HEK293T (cell line): ENCODE measurements around the gene HMGXB3.
"Not testable (repeated sequence)": the region's sequence is repeated elsewhere in the genome, so short reads cannot be mapped to it uniquely, and the experiment has no call there.

ENCODE experiments used
- CTCF ChIA-PET: fragments of 350-600 bp; formaldehyde crosslinking; extraction: SDS; loops from one replicate; lab custom pipeline; 2021; ENCODE audit warnings: antibody characterized with exemption, inconsistent platforms; lab: Yijun Ruan, JAX
- POLR2A ChIA-PET: fragments of 350-600 bp; formaldehyde crosslinking; extraction: SDS; loops from one replicate; lab custom pipeline; 2020; ENCODE audit warnings: antibody characterized with exemption, inconsistent platforms; lab: Yijun Ruan, JAX
- DNase-seq: peaks from one replicate; pipeline ENCODE4 v3.0.0; 2012; ENCODE audit warnings: mixed read lengths; ENCODE audit errors: extremely low spot score
- ARNT ChIP-seq: fragments of 450-650 bp; IDR thresholded peaks from 2 replicates; pipeline ENCODE4 v1.6.1; 2017; ENCODE audit warnings: mild to moderate bottlenecking
- BHLHE40 ChIP-seq: fragments of 450-650 bp; IDR thresholded peaks from 2 replicates; pipeline ENCODE4 v1.6.1; 2016; ENCODE audit warnings: mild to moderate bottlenecking, moderate library complexity, borderline replicate concordance
- CTBP1 ChIP-seq: fragments of 450-650 bp; IDR thresholded peaks from 2 replicates; pipeline ENCODE4 v1.6.1; 2016; ENCODE audit warnings: borderline replicate concordance
- ELF4 ChIP-seq: fragments of 450-650 bp; IDR thresholded peaks from 2 replicates; pipeline ENCODE4 v1.6.1; 2017; ENCODE audit warnings: antibody characterized with exemption
- FOXA1 ChIP-seq: fragments of 450-650 bp; IDR thresholded peaks from 2 replicates; pipeline ENCODE4 v1.6.1; 2016; ENCODE audit warnings: mild to moderate bottlenecking
- FOXK2 ChIP-seq: fragments of 450-650 bp; IDR thresholded peaks from 2 replicates; pipeline ENCODE4 v1.6.1; 2016; ENCODE audit warnings: mild to moderate bottlenecking
- FOXM1 ChIP-seq: fragments of 450-650 bp; IDR thresholded peaks from 2 replicates; pipeline ENCODE4 v1.6.1; 2017; ENCODE audit warnings: mild to moderate bottlenecking, borderline replicate concordance
- HDGF ChIP-seq: fragments of 450-650 bp; IDR thresholded peaks from 2 replicates; pipeline ENCODE4 v1.6.1; 2017; ENCODE audit warnings: antibody characterized with exemption, borderline replicate concordance
- L3MBTL2 ChIP-seq: fragments of 450-650 bp; conservative IDR thresholded peaks from 2 replicates; pipeline ENCODE4 v1.6.1; 2016; ENCODE audit warnings: mild to moderate bottlenecking
- LEF1 ChIP-seq: fragments of 450-650 bp; IDR thresholded peaks from 2 replicates; pipeline ENCODE4 v1.6.1; 2017; ENCODE audit warnings: mild to moderate bottlenecking, borderline replicate concordance
- NFRKB ChIP-seq: fragments of 450-650 bp; IDR thresholded peaks from 2 replicates; pipeline ENCODE4 v1.6.1; 2016; ENCODE audit warnings: mild to moderate bottlenecking, moderate library complexity
- PKNOX1 ChIP-seq: fragments of 450-650 bp; IDR thresholded peaks from 2 replicates; pipeline ENCODE4 v1.6.1; 2016
- SP1 ChIP-seq: fragments of 450-650 bp; IDR thresholded peaks from 2 replicates; pipeline ENCODE4 v1.6.1; 2017
- SUZ12 ChIP-seq: fragments of 450-650 bp; IDR thresholded peaks from 2 replicates; pipeline ENCODE4 v1.6.1; 2016; ENCODE audit warnings: mild to moderate bottlenecking
- TARDBP ChIP-seq: fragments of 450-650 bp; IDR thresholded peaks from 2 replicates; pipeline ENCODE4 v1.6.1; 2016
- ZNF384 ChIP-seq: fragments of 450-650 bp; IDR thresholded peaks from 2 replicates; pipeline ENCODE4 v1.6.1; 2016

HMGXB3 gene

GRCh38 chr5:150044329-150044681 lies 43.8 kb downstream of the HMGXB3 start:
- POLR2A ChIA-PET, result no interaction called here
- TF ChIP-seq ZNF384 (no peak), FOXK2 (no peak), CTBP1 (no peak), LEF1 (no peak), PKNOX1 (no peak), L3MBTL2 (no peak), TARDBP (no peak), SUZ12 (no peak), FOXA1 (no peak), ARNT (no peak), HDGF (no peak)
- DNase-seq, result no peak
- CTCF ChIA-PET, result interaction anchor here (1.1 kb wide), 1 partner anchor 8 kb away, joined by 3 read pairs; no protein-coding TSS in a partner anchor

GRCh38 chr5:150044712-150045111 lies 44.2 kb downstream of the HMGXB3 start:
- ChIA-PET CTCF (interaction anchor here (1.1 kb wide), 1 partner anchor 9 kb away, joined by 3 read pairs; no protein-coding TSS in a partner anchor), POLR2A (no interaction called here)
- DNase-seq, result no peak
- TF ChIP-seq TARDBP (no peak), FOXA1 (no peak), BHLHE40 (no peak), SP1 (no peak), ARNT (no peak), FOXM1 (no peak), CTBP1 (no peak), HDGF (no peak), LEF1 (no peak)

GRCh38 chr5:150045549-150045948 lies 45.0 kb downstream of the HMGXB3 start:
- TF ChIP-seq FOXK2 (no peak), PKNOX1 (no peak), FOXA1 (no peak), L3MBTL2 (no peak), ARNT (no peak), LEF1 (no peak), ZNF384 (no peak), BHLHE40 (no peak), ELF4 (no peak), HDGF (no peak), NFRKB (no peak), CTBP1 (no peak), SUZ12 (no peak), TARDBP (no peak), FOXM1 (no peak), SP1 (no peak)
- DNase-seq, result no peak
- CTCF ChIA-PET, result interaction anchor here (0.5 to 1.1 kb wide), 2 partner anchors 9 to 568 kb away, joined by 3 read pairs; no protein-coding TSS in a partner anchor
- POLR2A ChIA-PET, result no interaction called here

GRCh38 chr5:150046031-150046430 lies 45.5 kb downstream of the HMGXB3 start:
- TF ChIP-seq SUZ12 (no peak), SP1 (no peak), FOXM1 (no peak), FOXK2 (no peak), CTBP1 (no peak), HDGF (no peak), ZNF384 (no peak), L3MBTL2 (no peak), FOXA1 (no peak), BHLHE40 (no peak), PKNOX1 (no peak), ELF4 (no peak), LEF1 (no peak), NFRKB (no peak), TARDBP (no peak), ARNT (no peak)
- CTCF ChIA-PET, result interaction anchor here (0.5 kb wide), 1 partner anchor 568 kb away, joined by 3 read pairs; no protein-coding TSS in a partner anchor
- no peak for DNase-seq
- POLR2A ChIA-PET, result no interaction called here

GRCh38 chr5:150050172-150050811 lies 49.8 kb downstream of the HMGXB3 start:
- POLR2A ChIA-PET, CTCF ChIA-PET, DNase-seq: not testable (repeated sequence)

GRCh38 chr5:150051657-150052195 lies 51.2 kb downstream of the HMGXB3 start:
- CTCF ChIA-PET, result no interaction called here
- no peak for TF ChIP-seq NFRKB
- TF ChIP-seq HDGF, result no peak
- TF ChIP-seq ZNF384, result no peak
- TF ChIP-seq FOXA1, result no peak
- TF ChIP-seq ELF4, result no peak
- no peak for TF ChIP-seq FOXM1
- no peak for TF ChIP-seq SUZ12
- TF ChIP-seq TARDBP, result no peak
- no peak for TF ChIP-seq BHLHE40
- no peak for TF ChIP-seq PKNOX1
- no peak for TF ChIP-seq ARNT
- no peak for TF ChIP-seq L3MBTL2
- no peak for TF ChIP-seq FOXK2
- TF ChIP-seq SP1, result no peak
- TF ChIP-seq CTBP1, result no peak
- no peak for TF ChIP-seq LEF1

More at GRCh38 chr5:150051657-150052195, 51.2 kb downstream of the HMGXB3 start:
- POLR2A ChIA-PET, result no interaction called here
- DNase-seq, result no peak
